GM21717 (cell line): ENCODE measurements around the gene SCNN1B.
"Not testable (repeated sequence)": the region's sequence is repeated elsewhere in the genome, so short reads cannot be mapped to it uniquely, and the experiment has no call there.

Source experiments
- ATAC-seq: cut with Tn5 transposase; IDR thresholded peaks from one replicate; pipeline ENCODE4 v1.9.1; 2021; ENCODE audit warnings: mild to moderate bottlenecking, moderate library complexity; ENCODE audit not compliant: unreplicated experiment

SCNN1B gene

DNA sequence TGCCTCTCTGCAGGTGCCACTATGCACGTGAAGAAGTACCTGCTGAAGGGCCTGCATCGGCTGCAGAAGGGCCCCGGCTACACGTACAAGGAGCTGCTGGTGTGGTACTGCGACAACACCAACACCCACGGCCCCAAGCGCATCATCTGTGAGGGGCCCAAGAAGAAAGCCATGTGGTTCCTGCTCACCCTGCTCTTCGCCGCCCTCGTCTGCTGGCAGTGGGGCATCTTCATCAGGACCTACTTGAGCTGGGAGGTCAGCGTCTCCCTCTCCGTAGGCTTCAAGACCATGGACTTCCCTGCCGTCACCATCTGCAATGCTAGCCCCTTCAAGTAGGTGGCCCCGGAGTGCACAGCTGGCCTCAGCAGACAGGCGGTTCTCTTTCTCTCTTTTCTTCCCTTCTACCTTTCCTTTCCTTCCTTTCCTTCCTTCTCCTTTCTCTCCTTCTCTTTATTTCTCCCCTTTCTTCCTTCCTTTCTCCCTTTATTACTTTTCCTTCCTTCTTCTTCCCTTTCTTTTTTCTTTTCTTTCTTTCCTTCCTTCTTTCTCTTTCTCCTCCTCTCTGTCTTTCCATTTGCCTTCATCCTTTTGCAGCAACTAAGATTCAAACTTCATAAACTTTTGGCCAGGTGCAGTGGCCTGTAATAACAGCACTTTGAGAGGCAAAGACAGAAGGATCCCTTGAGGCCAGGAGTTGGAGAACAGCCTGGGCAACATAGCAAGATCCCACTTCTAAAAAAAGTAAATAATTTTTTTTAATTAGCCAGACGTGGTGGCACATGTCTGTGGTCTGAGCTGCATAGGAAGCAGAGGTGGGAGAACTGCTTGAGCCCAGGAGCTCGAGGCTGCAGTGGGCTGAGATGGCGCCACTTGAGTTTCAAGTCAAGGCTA is 46.7 kb downstream of the SCNN1B start:
- no peak for ATAC-seq

DNA sequence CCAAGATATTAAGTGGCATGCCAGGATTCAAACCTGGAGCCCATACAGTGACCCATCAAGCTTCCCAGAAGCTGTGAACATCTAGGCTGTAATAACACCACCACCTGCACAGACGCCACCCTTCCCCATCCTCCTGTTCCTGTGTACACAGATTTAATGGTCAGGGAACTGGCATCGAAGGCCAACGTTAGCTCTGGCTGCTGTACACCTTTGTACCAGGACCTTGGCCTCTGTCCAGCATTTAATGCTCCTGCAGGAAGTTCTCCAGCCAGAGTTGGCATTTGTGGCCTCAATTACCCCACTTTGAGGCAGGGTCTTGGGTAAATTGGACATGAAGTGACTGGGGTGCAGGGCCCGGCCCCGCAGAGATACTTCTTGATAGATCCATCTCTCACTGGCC is 49.3 kb downstream of the SCNN1B start:
- no peak for ATAC-seq

DNA sequence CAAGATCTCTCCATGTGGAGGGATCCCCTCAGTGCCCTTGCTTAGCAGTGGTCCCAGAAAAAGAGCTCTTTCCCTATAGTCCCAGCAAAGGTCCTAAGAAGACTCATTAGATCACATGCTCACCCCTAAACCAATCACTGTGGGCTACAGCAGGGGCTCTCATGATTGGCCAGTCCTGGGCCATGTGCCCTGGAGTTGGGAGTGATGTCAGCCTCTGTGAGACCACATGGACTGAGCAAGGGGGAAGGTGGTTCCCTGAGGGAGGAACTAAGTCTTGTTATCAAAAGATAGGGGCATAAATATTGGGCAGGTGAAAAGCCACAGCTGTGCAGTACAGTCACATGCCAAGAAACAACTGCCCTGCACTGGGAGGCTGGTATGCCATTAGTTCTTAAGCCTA is 51.3 kb downstream of the SCNN1B start:
- ATAC-seq, result no peak

DNA sequence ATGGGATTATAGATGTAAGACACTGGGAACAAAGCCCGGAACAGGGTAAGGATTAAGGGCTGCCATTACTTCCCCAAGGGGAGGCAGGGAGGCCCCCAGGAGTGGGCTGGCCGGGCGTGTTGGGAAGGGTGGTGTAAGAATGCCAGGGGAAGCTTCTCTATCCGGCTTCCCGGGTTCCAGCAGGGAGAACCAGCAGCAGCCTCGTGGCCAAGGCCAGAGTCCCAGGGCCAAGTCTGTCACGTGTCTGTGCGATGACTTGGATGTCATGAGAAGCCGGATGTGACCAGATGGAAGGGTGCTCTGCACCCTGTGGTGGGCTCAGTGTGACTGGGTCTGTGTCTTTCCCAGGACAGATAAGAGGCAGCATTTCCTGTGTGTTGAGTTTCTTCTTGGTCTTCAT is 52.1 kb downstream of the SCNN1B start:
- ATAC-seq, result no peak

DNA sequence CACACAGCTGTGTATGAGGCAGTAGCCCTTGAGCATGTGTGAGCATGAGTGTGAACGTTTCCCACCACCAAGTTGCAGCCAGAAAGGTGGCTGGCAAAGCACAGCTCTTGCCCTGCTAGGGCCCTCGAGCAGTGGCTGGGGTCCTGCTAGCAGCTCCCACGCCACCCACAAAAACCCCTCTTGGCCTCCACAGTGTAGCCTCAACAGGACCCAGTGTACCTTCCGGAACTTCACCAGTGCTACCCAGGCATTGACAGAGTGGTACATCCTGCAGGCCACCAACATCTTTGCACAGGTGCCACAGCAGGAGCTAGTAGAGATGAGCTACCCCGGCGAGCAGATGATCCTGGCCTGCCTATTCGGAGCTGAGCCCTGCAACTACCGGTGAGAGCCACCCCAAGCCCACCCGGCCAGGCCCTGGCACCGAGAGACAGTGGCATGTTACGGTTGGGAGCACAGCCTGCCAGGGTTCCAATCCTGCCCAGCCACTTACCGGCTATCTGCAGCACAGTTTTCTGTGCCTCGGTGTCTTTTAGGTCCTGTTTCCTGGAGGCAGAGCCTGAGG is 53.1 kb downstream of the SCNN1B start:
- ATAC-seq, result no peak

DNA sequence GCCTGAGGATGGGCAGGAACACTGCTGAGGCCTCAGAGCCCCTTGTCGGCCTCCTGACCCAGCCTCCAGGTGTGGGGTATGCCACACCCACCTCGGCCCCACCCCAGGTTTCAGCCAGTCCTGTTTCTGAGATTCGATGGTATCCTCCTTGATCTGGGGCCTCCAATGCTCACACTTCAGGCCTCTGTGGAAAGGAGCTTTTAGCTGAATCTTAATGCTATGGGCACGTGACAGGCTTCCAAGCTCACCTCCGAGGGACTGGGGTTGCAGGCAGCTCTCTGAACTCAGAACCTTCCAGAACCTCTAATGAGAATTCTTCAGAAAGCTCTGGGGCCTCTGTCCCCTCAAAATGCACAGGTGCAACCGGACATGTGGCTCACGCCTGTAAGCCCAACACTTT is 54.8 kb downstream of the SCNN1B start:
- ATAC-seq, result no peak

DNA sequence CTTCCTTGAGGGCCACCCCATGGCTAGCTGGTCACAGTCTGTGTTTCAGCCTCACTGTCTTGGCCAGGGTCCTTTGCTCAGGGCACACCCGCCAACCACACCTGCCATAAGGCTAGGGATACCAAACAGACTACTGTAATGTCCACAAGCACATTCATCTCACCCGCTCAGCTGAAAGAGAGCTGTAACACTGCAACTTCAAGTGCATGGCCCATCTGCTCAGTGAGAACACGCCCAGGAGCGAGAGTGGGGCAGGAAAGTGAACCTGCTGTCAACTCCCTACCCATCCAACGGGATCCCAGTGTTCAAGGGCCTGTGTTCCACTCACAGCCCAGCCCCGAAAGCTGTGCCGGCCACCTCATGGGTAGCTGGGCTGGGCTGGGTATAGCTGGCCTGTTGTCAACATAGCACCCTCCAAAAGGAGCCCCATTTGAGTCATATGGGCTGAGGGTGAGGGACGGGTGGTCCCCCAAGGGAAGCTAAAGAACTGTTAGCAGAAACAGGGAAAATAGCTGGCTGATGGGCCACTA is 55.7 kb downstream of the SCNN1B start:
- no peak for ATAC-seq

DNA sequence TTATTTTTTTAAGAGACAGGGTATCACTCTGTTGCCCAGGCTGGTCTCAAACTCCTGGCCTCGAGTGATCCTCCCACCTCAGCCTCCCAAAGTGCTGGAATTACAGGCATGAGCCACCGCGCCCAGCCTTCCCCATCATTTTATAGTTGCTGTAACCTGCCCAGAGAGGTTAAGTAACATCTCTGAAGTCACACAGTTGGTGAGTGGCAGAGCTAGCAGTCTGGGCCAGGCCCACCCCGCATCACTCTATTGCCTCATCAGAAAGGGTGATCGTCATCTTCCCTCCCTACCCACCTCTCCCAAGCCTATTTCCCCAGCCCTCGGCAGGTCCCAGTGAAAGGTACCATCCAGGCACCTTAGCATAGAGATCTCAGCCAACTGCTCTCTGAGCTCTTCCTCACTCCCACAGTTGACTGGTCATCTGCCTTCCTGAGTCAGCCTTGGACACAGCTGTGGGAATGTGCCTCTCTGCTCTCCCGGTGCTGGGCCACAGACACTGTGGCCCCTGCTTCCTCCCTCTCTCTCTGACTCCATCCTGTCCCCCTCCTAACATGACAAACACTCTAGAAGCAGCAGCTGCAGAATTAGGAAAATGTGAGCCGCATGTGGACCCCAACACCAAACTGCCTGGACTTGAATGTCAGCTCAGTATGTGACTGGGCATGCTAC is 57.1 kb downstream of the SCNN1B start:
- no peak for ATAC-seq

DNA sequence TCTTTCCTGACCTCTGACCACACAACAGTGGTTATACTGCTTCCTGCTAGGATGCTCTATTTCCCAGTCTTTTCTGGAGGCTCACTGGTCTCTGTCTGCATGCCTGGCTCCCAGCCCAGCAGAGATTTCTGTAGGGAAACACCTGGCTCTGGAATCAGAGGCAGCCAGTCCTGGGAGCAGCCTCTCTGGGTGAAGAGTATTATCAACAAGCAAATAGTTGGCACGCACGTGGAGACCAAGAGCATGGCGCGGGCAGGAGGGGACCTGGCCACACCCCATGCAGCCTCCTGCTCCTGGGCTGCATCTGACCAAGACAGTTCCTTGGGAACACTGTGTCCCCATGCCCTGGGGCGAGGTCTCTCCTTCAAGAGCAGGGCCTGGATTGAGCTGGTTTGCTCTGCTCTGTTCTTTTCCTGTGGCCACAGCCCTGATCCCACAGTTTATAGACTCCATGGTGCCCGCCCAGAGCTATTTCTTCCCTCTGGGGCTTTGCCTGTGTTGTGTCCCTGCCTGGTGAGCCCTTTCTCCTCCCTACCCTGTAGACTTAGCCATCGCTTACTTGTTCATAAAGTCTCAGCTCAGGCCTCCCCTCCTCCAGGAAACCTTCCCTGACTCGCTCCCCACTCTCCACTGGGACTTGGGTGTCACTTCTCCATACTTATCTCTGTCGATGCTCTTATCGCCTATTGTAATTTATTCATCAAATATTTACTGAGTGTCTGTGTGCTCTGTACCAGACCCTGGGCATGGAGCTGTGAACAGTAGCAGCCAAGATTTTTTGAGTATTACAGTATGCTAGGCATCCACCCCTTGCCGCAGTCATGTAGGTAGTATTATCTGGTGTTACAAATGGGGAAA is 60.6 kb downstream of the SCNN1B start:
- ATAC-seq, result no peak

DNA sequence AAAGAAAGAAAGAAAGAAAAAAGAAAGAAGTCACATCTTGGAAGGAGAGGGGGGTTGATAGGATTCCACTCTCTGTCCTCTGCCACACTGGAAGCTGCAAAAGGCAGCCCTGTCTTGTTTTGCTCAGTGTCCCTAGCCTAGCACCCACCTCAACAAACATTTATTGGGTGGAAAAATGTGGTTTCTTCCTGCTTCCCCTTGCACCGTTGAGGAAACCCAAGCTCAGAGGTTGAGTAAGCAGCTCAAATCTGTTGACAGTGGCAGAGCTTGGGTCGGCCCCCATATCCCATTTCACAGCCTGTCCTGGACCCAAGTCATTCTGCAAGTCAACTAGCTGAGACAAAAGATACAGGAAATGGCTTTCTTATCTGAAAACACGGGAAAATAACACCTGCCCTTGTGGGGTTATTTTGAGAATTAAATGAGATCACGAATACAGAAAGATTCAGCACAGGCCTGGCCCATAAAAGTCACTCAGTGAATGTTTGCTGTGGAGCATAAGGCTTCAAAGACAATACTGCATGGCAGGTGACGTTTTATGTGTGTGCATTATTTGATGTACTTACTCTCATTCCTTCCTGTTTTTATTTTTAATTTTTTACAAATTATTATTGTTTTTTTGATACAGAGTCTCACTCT is 63.6 kb downstream of the SCNN1B start:
- ATAC-seq, result no peak

DNA sequence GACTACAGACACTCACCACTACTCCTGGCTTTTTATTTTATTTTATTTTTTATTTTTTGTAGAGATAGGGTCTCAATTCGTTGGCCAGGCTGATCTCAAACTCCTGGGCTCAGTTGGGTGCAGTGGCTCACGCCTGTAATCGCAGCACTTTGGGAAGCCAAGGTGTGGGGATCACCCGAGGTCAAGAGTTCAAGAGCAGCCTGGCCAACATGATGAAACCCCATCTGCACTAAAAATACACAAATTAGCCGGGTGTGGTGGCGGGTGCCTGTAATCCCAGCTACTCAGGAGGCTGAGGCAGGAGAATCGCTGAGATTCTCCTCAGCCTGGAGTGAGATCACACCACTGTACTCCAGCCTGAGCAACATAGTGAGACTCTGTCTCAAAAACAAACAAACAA is 64.2 kb downstream of the SCNN1B start:
- not testable (repeated sequence) for ATAC-seq

DNA sequence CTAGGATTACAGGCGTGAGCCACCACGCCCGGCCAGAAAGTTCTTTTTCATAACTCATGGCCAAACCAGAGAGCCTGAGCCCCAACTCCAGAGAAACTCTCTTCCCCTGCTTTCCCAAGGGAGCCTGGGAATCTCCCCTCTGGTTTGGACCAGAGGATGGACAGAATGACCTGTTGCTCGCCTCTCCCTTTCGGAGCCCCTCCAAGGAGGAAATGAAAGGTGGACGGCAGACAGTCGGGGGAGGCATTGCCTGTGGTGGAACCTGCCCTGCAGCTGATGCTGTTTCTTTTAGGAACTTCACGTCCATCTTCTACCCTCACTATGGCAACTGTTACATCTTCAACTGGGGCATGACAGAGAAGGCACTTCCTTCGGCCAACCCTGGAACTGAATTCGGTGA is 65.5 kb downstream of the SCNN1B start:
- no peak for ATAC-seq

DNA sequence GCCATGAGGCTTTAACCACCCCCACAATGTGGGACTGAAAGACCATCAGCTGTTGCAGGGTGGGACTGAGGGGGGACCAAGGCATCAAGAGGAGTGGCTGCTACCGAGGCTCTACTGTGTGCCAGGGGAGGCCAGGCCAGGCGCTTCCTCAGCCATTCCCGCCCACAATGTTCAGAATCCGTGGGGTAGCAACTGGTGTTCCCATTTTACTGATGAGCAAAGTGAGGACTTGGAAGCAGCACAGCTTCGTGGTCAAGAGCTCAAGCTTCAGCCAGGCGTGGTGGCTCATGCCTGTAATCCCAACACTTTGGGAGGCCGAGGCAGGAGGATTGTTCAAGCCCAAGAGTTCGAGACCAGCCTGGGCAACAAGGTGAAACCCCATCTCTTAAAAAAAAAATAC is 65.9 kb downstream of the SCNN1B start:
- ATAC-seq, result no peak

DNA sequence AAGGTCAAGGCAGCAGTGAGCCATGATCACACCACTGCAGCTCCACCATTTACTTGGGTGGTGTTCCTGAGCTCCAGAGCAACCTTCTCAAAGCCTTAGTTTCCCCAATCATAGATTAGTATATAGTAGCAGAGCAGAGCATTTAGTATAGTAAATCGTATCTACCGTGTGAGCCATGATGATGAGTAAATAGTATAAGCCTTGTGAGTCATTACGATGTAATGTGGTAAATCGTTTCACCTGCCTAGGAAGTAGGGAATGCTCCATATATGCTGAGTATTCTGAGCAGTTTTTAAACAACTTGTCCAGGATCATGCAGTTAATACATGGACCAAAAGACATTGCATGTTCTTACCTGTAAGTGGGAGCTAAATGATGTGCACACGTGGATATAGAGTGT is 66.4 kb downstream of the SCNN1B start:
- ATAC-seq, result no peak

DNA sequence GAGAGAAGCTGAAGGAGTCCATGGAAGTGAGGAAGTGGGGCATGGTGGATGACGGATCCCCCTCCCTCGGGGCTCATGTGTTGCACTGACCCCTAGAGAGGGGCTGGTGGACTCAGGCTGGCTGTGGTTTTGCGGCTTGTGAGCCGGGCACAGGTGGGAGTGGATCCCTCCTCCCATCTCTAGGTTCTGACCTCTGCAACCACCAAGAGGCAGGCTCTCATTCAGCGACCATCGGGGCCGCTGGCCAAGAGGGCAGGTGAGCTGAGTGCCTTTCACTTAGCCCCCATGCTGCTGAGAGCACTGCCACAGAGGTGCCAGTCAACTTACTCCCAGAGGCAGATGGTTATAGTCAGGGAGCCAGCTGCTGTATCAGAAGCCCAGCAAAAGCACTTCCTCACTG is 67.3 kb downstream of the SCNN1B start:
- ATAC-seq, result no peak

DNA sequence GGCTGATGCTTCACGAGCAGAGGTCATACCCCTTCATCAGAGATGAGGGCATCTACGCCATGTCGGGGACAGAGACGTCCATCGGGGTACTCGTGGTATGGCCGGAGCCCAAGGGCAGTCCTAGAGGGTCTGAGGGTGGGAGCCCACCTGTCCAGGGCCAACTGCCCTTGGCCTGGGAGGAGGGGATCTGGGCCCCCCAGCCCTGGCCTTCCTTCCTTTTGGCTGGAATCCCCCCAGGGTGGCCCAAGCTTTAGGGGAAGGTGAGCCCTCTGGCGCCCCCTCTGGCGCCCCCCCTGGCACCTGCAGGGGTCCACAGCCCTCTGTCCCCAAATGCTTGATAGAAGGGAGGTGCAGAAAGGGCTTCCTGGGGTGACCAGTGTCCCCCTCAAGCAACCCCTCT is 69.3 kb downstream of the SCNN1B start:
- ATAC-seq, result no peak

DNA sequence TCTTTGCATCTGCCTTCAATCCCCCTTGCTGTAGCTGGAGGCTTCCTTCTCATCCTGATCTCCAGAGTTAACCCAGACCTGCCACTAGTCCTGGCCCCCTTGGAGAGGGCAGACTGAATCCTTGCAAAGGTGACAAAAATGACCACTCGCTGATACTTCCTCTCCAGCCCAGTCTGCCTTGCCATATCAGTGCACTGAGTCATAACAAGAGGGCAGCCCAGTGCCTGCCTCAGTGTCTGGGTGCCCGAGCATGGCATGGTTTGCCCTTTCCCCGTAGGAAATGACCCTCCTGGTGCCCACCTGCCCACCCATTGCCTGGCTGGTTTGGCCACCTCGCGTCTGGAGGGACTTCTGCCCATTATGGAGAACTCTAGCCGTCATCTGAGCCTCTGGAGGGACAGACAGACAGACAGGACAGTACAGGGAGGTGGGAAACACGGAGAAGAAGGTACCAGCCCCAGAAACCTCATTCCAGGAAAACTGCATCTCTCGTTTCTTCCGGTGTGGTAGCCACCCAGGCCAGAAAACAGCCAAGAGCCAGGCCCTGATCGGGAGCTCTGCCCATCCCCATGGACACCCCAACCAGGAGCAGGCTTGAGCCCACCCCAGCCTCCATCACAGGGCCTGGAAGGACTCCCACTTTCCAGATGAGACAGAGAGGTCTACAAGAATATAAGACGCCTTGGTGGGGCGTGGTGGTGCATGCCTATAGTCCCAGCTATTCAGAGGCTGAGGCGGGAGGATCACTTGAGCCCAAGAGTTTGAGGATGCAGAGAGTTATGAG is 71.5 kb downstream of the SCNN1B start:
- ATAC-seq, result no peak

DNA sequence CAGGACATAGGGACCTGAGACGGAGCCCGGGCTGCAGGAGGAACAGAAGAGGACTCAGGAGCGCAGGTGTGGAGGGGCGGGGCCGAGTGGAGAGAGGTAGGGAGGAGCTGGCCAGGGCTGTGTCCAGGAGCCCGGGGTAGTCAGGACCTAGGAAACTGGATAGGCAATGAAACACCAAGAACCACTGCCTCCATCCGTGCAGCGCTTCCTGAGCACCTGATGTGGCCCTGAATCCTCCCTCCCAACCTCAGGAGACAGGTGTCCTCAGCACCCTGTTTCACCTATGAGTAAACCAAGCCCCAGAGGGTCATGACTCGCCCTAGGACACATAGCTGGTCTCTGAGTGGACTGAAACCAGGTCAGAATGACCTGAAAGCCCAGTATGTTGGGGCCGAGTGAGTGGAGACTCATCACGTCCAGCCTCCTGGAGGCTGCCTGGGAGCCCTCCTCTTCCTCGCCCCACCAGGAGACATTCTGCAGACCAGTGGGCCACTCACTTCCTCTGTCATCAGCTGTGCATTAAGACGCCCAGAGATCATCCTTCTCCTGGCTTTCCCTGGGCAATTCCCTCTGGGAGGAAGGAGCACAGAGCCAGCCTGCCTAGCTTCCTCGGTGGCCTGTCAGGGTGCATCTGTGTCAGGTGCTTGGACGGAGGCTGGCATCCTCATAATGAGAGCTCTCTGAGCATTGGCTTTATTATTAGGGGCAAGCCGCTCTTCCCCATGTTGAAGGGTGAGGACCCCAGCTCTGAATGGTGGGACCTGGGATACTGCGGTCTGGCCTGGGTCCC is 72.8 kb downstream of the SCNN1B start:
- ATAC-seq, result no peak

DNA sequence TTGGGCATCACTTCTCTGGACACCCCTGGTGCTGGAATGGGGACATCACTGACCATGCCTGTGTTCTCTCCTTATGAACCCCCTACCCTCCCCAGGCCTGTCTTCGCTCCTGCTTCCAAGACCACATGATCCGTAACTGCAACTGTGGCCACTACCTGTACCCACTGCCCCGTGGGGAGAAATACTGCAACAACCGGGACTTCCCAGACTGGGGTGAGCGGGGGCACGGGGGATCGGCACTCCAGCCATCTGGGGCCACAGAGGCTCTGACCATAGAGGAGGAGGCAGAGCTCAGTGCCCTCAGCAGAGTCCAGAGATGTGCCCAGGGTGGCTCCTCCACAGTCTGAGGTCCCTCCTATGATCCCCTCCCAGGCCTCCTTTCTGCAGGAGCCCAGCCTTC is 73.5 kb downstream of the SCNN1B start:
- no peak for ATAC-seq
